Natural killer cell (primary cell): ENCODE data around the gene RFX1. TPM values are rescaled to one million over a fixed set of nuclear protein-coding genes. Genes with fewer than 3 reads are reported as not detected.
A peak's percentile ranks its signal among the peaks of the same experiment; 100 is the strongest.

Experiments used
- ATAC-seq, 3 donors: fragments of 150-1000 bp in 2 of 3; fragments of 200-7000 bp in 1 of 3; cut with Tn5 transposase; 1 replicate in 1 of 3; 2 replicates in 2 of 3; pipeline ENCODE4 v1.10.0; 2021; ENCODE audit warnings: mild to moderate bottlenecking in 2 of 3, moderate library complexity in 2 of 3
- DNase-seq, 2 donors: peaks; one replicate each; pipeline versions ENCODE4 v3.0.0 to v3.0.0-alpha.2; 2013 to 2021; ENCODE audit warnings: mixed read lengths in 1 of 2
- H3K27ac ChIP-seq: one replicate; pipeline ENCODE4 v1.5.1; 2013; ENCODE audit warnings: mild to moderate bottlenecking, low read length
- H3K27me3 ChIP-seq: one replicate; pipeline ENCODE4 v1.6.1; 2013; ENCODE audit warnings: low read length; ENCODE audit not compliant: control insufficient read depth, insufficient read depth
- H3K36me3 ChIP-seq: one replicate; pipeline ENCODE4 v1.6.1; 2013; ENCODE audit warnings: low read length; ENCODE audit not compliant: control insufficient read depth, insufficient read depth
- H3K4me1 ChIP-seq: one replicate; pipeline ENCODE4 v1.6.1; 2013; ENCODE audit warnings: low read length; ENCODE audit not compliant: control insufficient read depth, insufficient read depth
- H3K4me3 ChIP-seq: one replicate; pipeline ENCODE4 v1.5.1; 2013; ENCODE audit warnings: low read length
- H3K9me3 ChIP-seq: one replicate; pipeline ENCODE4 v1.6.1; 2013; ENCODE audit warnings: low read length; ENCODE audit not compliant: control insufficient read depth, insufficient read depth
- H3K27ac Mint-ChIP-seq, 2 donors: one replicate each; pipeline ENCODE4 v1.8.0; 2022; ENCODE audit warnings: mild to moderate bottlenecking in 2 of 2, mixed read lengths in 2 of 2, moderate library complexity in 1 of 2
- H3K27me3 Mint-ChIP-seq, 2 donors: one replicate each; pipeline ENCODE4 v1.8.0; 2022; ENCODE audit warnings: low read depth in 2 of 2, mixed read lengths in 2 of 2
- H3K36me3 Mint-ChIP-seq: one replicate; pipeline ENCODE4 v1.8.0; 2022; ENCODE audit warnings: mixed read lengths
- H3K4me1 Mint-ChIP-seq, 2 donors: one replicate each; pipeline ENCODE4 v1.8.0; 2022; ENCODE audit warnings: mixed read lengths in 2 of 2
- H3K4me3 Mint-ChIP-seq: one replicate; pipeline ENCODE4 v1.8.0; 2022; ENCODE audit warnings: mild to moderate bottlenecking, moderate library complexity, mixed read lengths
- H3K9me3 Mint-ChIP-seq, 2 donors: one replicate each; pipeline ENCODE4 v1.8.0; 2022; ENCODE audit warnings: mixed read lengths in 2 of 2
- CTCF ChIP-seq: fragments of 200-600 bp; IDR thresholded peaks from one replicate; pipeline ENCODE4 v1.8.0; 2022; ENCODE audit warnings: antibody characterized with exemption
- WGBS: methylation state at CpG from one replicate; pipeline ENCODE4 v1.1.7; 2013; ENCODE audit warnings: missing lambda C conversion rate; ENCODE audit not compliant: insufficient coverage; 5-methylcytosine and 5-hydroxymethylcytosine counted together
- intact Hi-C: fragments of 100-400 bp; cut with micrococcal nuclease; formaldehyde crosslinking; loops from one replicate; pipeline ENCODE4 v1.14.2; 2022
- total RNA-seq, 4 donors: library from RNA; stranded (reverse); fragments of 120-200 nt in 1 of 4; gene quantifications; one replicate each; pipeline versions ENCODE4 v1.2.3 to v1.2.4, GENCODE V29; 2013 to 2022

RFX1 gene
- total RNA-seq, 3 donors from 2014 or later (not counting 1 experiment from before 2014, with no cell fraction given), result 26.0 to 31.8 (median 30.5) TPM

DNA sequence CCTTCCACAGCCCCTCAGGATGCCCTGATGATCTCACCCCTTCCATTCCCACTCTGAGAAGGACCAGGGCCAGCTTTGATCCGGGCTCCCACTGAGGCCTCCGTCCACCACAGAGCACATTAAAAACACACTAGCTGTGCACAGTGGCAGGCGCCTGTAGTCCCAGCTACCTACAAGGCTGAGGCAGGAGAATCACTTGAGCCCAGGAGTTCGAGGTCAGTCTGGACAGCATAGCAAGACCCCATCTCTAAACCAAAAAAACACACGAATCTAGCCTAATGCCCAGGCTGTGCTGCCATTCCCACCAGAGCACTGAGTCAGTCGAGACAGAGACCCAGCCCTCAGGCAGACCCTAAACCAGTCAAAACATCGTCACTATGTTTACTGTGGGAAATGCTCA, 14.1 kb downstream of the RFX1 start:
- ATAC-seq, result no peak
- DNase-seq, result no peak
- H3K9me3 Mint-ChIP-seq, result no peaks in the 10 kb centered on the region
- no peaks in the 10 kb centered on the region for H3K36me3 Mint-ChIP-seq
- intact Hi-C loops, result no loop called here
- no peak overlapping the region for H3K4me3 ChIP-seq
- no peaks in the 10 kb centered on the region for H3K9me3 ChIP-seq
- H3K27me3 ChIP-seq, result no peaks in the 10 kb centered on the region
- H3K4me3 Mint-ChIP-seq, result no peak overlapping the region
- H3K4me1 ChIP-seq, result peaks cover 16% of the 10 kb centered on the region
- no peaks in the 10 kb centered on the region for H3K27me3 Mint-ChIP-seq
- peaks cover 13 to 28% of the 10 kb centered on the region in 2 donors for H3K4me1 Mint-ChIP-seq
- WGBS, result 94% methylated on average over 7 of the region's 7 CpGs
- no peak overlapping the region for H3K27ac Mint-ChIP-seq
- H3K36me3 ChIP-seq, result peaks cover 19% of the 10 kb centered on the region
- no peak for TF ChIP-seq CTCF
- no peak overlapping the region for H3K27ac ChIP-seq

DNA sequence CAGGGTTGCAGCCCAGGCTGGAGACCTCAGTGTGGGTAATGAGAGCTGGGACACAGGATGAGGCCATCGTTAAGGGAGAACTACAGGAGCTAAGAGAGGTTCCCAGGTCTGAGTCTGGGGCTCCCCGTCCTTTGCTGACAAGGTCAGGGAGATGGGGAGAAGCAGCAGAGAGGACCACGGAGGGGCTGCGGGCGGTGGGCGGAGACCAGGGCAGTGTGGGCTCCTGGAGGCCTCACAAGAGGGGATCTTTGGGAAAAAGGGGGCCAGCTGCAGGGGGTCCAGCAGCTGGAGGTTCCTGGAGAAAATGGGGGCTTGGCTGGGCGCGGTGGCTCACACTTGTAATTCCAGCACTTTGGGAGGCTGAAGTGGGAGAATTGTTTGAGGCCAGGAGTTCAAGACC, 16.0 kb downstream of the RFX1 start:
- no peaks in the 10 kb centered on the region for H3K9me3 ChIP-seq
- H3K36me3 Mint-ChIP-seq, result no peaks in the 10 kb centered on the region
- H3K36me3 ChIP-seq, result peaks cover 16% of the 10 kb centered on the region
- no peaks in the 10 kb centered on the region for H3K27me3 ChIP-seq
- no peak overlapping the region for H3K4me3 Mint-ChIP-seq
- WGBS, result 95% methylated on average over 8 of the region's 8 CpGs
- no peak overlapping the region for H3K27ac ChIP-seq
- ATAC-seq, result no peak
- peaks cover 28 to 48% of the 10 kb centered on the region in 2 donors for H3K4me1 Mint-ChIP-seq
- no peak for DNase-seq
- H3K27me3 Mint-ChIP-seq, result no peaks in the 10 kb centered on the region
- no peak overlapping the region for H3K4me3 ChIP-seq
- no peaks in the 10 kb centered on the region for H3K9me3 Mint-ChIP-seq
- no peak for TF ChIP-seq CTCF
- peak overlapping the region; percentile 67 to 98 for H3K27ac Mint-ChIP-seq
- intact Hi-C loops, result no loop called here
- H3K4me1 ChIP-seq, result peaks cover 35% of the 10 kb centered on the region

DNA sequence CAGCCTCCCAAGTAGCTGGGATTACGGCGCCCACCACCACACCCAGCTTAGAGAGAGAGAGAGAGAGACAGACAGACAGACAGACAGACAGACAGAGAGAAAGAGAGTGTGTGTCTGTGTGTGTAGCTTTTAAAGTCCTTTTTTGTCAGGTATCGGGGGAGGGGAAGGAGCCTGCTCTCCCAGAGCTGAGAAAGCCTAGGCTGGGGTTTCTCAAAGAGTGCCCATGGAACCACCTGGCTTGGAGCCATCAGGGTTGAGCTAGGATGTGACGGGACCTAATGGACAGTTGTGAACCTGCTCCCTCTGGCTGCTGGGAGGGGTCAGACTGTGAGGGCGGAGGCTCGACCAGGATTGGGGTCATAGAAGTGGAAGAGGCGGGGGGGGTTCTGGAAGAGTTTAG, 16.6 kb downstream of the RFX1 start:
- Mint-ChIP-seq H3K9me3 (no peaks in the 10 kb centered on the region), H3K27me3 (no peaks in the 10 kb centered on the region), H3K27ac (peak overlapping the region; percentile 67 to 98), H3K4me3 (no peak overlapping the region), H3K36me3 (no peaks in the 10 kb centered on the region), H3K4me1 (peaks cover 29 to 49% of the 10 kb centered on the region in 2 donors)
- H3K27me3 ChIP-seq, result no peaks in the 10 kb centered on the region
- DNase-seq, result no peak
- 95% methylated on average over 5 of the region's 7 CpGs for WGBS
- no peak for ATAC-seq
- peaks cover 41% of the 10 kb centered on the region for H3K4me1 ChIP-seq
- no peaks in the 10 kb centered on the region for H3K9me3 ChIP-seq
- intact Hi-C loops, result loop anchor here (5.0 kb wide), 1 partner anchor 43 kb away; the partner anchor contains the start of gene IL27RA
- H3K4me3 ChIP-seq, result no peak overlapping the region
- TF ChIP-seq CTCF, result no peak
- H3K27ac ChIP-seq, result no peak overlapping the region
- peaks cover 16% of the 10 kb centered on the region for H3K36me3 ChIP-seq
